ENCODE data around the gene BRIX1.

GRCh38 chr5:34924462-34924765, 8.9 kb downstream of the BRIX1 start:
- TF ChIP-seq GATA2 (IDR thresholded peaks at IDR 0.05; ENCODE audit: low read depth, low read length) (no peak), GATA3 (IDR thresholded peaks at IDR 0.05; ENCODE audit: low read depth, low read length) (no peak)
